NT2/D1 (cell line): ENCODE results near the gene WDCP.

ENCODE experiments used
- YY1 ChIP-seq: IDR thresholded peaks from 2 replicates; pipeline ENCODE4 v1.6.1; 2011; ENCODE audit not compliant: insufficient read length, insufficient read depth
- ZNF274 ChIP-seq: IDR thresholded peaks from 2 replicates; pipeline ENCODE4 v1.6.1; 2011; ENCODE audit warnings: mild to moderate bottlenecking, low read depth, low read length

GRCh38 chr2:24017711-24018110 is 29.5 kb downstream of the WDCP start:
- no peak for TF ChIP-seq ZNF274
- TF ChIP-seq YY1, result no peak
